Neural progenitor cell (in vitro differentiated cells): ENCODE results near the gene SIVA1.

Experiments
- EZH2 ChIP-seq: fragments of 200-600 bp; sonication (generic); IDR thresholded peaks from 2 replicates; pipeline ENCODE4 v1.6.1; 2017; ENCODE audit warnings: antibody characterized with exemption, mild to moderate bottlenecking, moderate library complexity
- TF ChIP-seq, protein P1 (sequence below): fragments of 200-600 bp; sonication (generic); IDR thresholded peaks from 2 replicates; pipeline ENCODE4 v1.5.1; 2017; ENCODE audit warnings: antibody characterized with exemption, mild to moderate bottlenecking

DNA sequence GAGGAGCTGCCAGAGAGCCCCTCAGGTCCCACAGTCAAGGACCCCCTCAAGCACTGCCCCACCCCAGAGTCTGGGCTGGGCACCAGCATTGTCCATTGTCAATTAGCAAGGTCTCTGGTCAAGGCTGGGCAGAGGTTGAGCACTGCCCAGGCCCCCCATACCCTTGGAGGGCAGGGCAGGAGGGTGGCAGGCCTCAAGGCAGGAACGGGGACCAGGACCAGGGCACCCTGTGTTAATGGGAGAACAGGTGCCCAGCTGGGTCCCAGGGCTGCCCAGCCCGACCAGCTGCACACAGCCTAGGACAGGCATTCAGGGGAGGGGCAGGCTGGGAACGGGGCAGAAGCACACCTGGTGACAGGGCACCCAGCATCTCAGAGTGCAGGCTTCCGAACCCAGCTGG, 18.4 kb downstream of the SIVA1 start:
- TF ChIP-seq, protein P1, sequence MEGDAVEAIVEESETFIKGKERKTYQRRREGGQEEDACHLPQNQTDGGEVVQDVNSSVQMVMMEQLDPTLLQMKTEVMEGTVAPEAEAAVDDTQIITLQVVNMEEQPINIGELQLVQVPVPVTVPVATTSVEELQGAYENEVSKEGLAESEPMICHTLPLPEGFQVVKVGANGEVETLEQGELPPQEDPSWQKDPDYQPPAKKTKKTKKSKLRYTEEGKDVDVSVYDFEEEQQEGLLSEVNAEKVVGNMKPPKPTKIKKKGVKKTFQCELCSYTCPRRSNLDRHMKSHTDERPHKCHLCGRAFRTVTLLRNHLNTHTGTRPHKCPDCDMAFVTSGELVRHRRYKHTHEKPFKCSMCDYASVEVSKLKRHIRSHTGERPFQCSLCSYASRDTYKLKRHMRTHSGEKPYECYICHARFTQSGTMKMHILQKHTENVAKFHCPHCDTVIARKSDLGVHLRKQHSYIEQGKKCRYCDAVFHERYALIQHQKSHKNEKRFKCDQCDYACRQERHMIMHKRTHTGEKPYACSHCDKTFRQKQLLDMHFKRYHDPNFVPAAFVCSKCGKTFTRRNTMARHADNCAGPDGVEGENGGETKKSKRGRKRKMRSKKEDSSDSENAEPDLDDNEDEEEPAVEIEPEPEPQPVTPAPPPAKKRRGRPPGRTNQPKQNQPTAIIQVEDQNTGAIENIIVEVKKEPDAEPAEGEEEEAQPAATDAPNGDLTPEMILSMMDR: no peak
- no peak for TF ChIP-seq EZH2
